GM21360 (cell line): ENCODE measurements around the gene PLEKHG4B.
"Not testable (repeated sequence)": the region's sequence is repeated elsewhere in the genome, so short reads cannot be mapped to it uniquely, and the experiment has no call there.

Experiments used
- ATAC-seq: cut with Tn5 transposase; IDR thresholded peaks from one replicate; pipeline ENCODE4 v1.9.1; 2021; ENCODE audit warnings: mild to moderate bottlenecking, moderate library complexity; ENCODE audit not compliant: unreplicated experiment

Gene PLEKHG4B

DNA sequence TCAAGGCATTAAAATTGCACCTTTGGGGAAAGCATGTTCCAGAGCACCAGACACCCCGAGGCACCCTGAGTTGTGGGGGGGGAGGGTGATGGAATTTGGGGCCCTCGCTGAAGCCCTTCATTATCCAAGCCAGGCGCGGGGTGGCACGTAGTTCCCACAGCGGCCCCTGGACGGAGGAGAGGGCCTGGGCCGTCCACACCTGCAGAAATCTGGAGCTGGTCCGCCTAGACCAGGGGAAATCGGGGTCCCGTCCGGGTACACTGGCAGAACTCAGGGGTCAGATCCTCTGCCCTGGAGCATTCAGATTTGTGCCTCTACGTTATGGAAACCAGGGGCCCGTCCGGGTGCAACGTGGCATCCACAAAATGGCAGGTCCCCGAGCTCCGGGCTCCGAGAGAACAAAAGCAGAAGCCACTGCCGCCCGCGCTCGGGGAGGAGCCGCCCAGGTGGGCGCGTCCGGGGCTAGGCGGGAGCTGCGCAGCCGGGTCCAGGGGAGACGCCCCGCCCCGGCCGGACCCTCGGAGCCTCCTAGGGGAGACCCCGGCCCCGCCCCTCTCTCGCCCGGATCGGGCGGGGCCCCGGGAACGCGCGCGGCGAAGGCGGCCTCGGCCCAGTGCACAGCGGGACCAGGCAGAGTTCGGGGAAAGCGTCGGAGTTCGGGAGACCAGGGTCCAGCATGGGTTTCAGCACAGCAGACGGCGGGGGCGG, at the start of gene PLEKHG4B:
PLEKHG4B (plus strand) TSS at position 613 of the 708 bp plus-strand sequence; CDS start at position 677, 64 bp downstream.
- ATAC-seq: no peak

GRCh38 chr5:42250-42649, 49.7 kb upstream of the PLEKHG4B start:
- ATAC-seq: no peak

- no peak for ATAC-seq
Observed at GRCh38 chr5:48192-48591, 43.8 kb upstream of the PLEKHG4B start.

GRCh38 chr5:49530-49929, 42.4 kb upstream of the PLEKHG4B start:
- not testable (repeated sequence) for ATAC-seq

GRCh38 chr5:49953-50544, 41.9 kb upstream of the PLEKHG4B start:
- ATAC-seq: no peak

DNA sequence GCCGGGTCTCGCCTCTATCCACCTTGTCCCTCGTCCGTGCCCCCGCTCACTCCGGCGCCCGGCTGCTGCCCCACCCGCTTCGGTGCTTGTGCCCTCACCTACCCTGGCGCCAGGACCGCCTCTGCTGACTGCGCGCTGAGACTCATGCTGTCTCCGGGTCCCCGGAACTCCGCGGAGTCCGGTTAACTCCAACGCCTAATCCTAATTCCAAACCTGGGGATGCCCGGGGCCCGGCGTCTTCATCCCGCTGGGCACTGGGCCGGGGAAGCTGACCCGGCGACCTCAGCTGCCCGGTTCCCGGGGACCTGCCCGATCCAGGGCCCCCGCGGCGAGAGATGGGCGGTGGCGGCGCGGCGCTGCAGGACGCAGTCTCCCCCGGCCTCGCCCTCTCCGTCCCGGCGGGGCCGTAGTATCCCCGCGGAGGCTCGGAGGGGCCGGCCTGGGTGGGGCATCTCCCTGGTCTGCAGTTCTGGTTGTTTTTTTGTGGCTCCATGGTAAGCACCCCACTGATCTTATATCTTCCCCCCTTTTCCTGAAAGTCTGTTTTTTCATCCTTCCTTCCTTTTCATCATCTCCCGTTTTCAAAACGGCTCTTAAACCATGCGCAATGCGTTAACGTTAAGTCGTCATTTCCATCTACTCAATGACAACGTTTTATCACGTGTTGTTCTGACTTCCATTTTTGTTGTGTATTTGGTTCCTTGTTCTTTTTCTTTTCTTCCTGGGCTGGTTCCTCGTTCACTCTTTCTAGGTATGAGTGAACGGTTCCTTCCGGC, 41.1 kb upstream of the PLEKHG4B start:
- no peak for ATAC-seq

DNA sequence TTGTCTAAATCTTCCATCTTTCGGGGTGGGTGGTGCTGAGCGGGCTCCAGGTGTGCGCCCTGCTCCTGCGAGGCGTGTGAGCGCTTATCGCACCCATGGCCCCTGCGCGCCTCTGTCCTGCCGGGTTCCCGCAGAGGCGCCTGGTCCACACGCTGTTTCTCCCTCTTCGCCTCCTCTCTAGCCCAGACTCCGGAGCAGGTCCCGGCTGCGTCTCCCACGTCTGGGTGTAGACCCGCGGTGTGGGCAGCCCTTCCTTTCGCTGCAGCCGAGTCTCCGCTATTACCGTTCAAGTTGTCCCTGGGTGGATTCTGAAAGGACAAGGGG, 40.5 kb upstream of the PLEKHG4B start:
- ATAC-seq: no peak

GRCh38 chr5:53381-54174, 38.4 kb upstream of the PLEKHG4B start:
- no peak for ATAC-seq

DNA sequence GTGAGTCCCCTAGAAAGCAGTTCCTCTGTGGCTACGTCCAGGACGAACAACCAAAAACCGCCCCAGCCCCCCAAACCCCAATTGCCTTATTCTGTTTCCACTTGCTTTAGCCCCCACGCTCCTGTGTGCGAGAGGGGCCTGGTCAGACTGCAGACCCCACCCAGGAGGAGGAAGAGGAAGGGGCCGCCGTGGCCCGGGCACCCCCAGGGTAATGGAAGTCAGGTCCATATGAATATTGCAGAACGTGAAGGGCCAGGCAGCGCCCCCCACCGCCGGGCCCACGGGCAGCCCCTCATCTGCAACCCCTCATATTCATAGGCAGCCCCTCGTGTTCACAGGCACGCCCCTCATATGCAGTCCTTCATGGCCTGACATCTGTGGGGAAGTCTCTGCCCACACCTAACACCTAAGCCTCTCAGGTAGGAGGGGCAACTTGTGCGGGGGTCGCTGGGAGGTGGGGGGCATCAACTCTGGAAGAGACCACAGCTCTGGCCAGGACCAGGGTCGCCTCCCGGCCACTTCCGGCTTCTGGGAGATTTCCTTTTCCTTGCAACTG, 37.7 kb upstream of the PLEKHG4B start:
- ATAC-seq: no peak

DNA sequence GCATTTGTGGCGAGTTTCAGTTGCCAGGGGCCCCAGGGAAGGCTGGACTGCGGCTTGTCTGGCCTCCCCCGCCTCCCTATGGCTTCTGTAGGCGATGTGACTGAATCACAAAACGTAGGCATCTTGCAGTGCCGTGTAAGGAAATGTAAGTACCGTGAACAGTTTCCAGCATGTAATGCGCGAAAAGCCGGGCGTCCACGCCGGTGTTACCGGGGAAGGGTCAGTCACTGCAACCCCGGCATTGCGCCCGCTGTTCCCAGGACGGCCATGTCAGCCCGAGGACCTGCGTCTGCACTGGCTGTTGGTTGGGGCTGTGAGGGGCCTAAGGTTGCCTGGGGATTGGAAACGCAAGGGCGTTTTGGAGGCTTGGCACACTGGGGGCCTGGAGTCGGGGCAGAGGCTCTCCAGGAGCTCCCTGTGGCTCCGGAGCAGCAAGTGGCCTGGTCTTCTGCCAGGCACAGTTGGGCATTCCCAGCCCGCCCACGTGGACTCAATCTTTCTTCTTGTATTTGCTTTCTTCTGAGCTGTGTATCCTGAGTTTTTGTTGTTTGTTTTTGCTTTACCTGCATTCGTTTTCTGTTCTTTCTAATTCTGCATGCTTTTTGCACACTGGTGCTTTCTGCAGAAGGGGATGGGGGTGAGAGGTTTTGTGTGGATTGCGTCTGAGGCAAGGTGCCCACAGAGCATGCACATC, 36.9 kb upstream of the PLEKHG4B start:
- no peak for ATAC-seq

DNA sequence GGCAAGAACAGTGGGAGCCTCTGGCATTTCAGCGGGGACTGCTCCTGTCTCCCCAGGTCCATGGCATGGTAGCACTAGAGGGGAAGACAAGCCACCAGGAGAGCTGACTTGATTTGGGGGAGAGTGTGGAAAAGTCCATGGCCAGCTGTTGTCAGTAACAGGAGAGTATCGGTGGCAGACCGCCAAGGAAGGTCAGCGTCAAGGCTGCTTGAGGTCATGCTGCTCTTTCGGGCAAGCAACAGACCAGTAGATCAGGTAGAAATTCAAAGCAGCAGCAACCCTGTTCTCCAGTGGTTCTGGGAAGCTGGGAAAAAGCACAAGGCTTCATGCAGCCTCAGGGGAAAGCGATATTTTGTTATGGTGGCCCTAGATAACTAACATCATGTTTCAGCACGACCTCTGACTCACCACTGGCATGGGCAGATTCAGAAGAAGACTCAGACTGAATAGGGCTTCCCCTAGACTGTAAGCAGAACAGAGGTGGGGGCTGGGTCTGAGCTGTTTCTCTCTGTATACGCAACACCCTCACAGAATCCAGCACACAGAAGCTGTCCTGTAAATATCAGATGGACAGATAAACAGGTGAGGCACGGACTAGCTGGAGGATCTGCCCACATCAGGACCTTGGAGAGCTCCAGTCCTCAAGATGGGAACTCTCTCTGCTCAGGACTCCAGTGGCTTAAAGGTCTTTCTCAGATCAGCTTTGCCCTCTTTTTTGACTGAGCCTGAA, 35.2 kb upstream of the PLEKHG4B start:
- no peak for ATAC-seq

DNA sequence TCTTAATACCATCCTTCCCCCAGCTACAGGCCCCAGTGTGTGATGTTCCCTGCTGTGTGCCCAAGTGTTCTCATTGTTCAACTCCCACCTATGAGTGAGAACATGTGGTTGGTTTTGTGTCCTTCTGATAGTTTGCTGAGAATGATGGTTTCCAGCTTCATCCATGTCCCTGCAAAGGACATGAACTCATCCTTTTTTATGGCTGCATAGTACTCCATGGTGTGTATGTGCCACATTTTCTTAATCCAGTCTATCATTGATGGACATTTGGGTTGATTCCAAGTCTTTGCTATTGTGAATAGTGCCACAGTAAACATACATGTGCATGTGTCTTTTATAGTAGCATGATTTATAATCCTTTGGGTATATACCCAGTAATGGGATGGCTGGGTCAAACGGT, 31.7 kb upstream of the PLEKHG4B start:
- ATAC-seq: not testable (repeated sequence)

GRCh38 chr5:70440-70839, 21.5 kb upstream of the PLEKHG4B start:
- ATAC-seq: no peak

GRCh38 chr5:72316-73180, 19.4 kb upstream of the PLEKHG4B start:
- ATAC-seq: not testable (repeated sequence)

GRCh38 chr5:73181-73447, 18.9 kb upstream of the PLEKHG4B start:
- not testable (repeated sequence) for ATAC-seq

DNA sequence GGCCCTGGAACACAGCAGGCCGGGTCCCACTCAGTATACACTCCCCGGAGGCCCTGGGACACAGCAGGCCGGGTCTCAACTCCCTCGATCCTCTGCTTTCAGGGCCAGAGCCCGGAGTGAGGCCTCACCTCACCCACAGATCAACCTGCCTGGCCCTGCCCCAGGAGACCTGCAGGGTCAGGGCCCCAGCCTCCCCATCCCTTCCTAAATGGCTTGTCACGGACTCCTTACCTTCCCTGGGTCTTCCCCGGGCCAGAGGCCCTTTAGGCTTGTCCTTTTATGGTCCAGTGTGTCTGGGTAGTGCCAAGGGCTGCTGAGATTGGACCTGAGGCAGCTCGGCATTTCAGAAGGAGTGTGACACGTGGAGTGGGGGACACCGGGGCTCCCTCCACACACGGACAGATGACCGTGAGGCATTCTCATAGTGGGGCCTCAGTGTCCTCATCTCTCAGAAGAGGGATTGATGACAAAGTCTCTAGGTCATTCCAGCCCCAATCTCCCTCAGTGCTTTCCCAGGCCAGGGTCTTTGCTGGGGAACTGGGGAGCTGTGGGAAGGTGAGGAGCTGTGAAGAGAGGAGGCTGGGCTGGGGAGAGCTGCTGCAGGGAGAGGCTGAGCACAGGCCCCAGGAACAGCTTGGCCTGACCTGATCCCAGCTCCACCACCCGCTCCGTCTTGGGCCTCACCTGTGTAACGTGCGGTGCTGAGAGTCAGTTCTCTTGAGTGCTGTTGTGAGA, 18.0 kb upstream of the PLEKHG4B start:
- ATAC-seq: no peak

GRCh38 chr5:74503-75109, 17.4 kb upstream of the PLEKHG4B start:
- ATAC-seq: no peak
